BE2C (cell line): Measurements from ENCODE around the gene DCAF8.
A peak's percentile ranks its signal among the peaks of the same experiment; 100 is the strongest.

Source experiments
- DNase-seq: peaks from one replicate; pipeline ENCODE4 v3.0.0-alpha.2; 2020
- H3K27me3 ChIP-seq: fragments of 250-450 bp; sonication (Bioruptor Pico); 2 replicates; pipeline ENCODE4 v1.5.1; 2020; ENCODE audit warnings: mild to moderate bottlenecking
- H3K36me3 ChIP-seq: fragments of 250-450 bp; sonication (Bioruptor Pico); 2 replicates; pipeline ENCODE4 v1.5.1; 2020; ENCODE audit warnings: mild to moderate bottlenecking
- H3K4me1 ChIP-seq: fragments of 250-450 bp; sonication (Bioruptor Pico); 2 replicates; pipeline ENCODE4 v1.5.1; 2020
- H3K4me3 ChIP-seq: 2 replicates; pipeline ENCODE4 v1.5.1; 2011; ENCODE audit warnings: low read depth, low read length
- H3K9me3 ChIP-seq: fragments of 250-450 bp; sonication (Bioruptor Pico); 2 replicates; pipeline ENCODE4 v1.5.1; 2020
- TF ChIP-seq, protein P1 (sequence below): IDR thresholded peaks from 2 replicates; pipeline ENCODE4 v1.5.1; 2012; ENCODE audit warnings: mild to moderate bottlenecking, low read depth, low read length

Gene DCAF8

DNA sequence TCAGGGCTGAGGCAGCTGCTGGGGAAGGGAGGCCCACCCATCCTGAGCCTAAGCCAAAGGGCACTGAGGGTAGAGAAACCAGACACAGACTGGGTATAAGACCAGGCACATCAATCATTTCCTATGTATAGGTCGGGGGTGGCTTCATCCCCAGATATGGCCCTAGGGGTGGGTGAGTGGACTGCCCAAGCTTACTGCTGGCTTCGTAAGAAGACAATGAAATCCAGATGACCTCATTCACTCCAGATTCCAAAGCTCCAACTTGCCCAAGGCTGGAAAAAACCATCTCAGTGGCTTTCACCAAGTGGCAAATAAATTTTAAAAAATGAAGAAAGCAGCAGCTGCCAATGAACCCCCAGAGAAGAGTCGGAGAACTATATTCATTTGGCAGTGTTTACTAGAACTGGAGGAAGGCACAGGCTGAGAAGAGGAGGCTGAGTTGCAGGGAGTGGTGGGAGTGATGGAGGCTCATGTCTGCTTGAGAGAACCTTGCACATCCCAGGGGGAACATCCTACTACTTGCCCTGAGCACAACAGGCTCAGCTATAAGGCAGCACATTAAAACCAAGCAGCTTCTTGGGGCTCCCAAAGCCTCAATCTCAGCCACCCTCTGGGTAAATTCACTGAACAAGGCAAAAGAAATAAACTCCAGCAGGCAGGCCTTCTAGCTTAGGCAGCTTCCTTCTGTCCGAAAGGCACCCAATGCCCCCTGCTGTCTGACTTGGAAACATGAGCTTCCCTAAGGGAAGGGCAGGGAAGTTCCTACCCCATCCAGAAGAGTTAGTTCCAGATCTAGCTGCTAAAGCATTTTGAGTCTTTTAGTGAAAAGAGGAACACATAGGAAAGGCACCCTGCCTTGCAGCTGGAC, 43.1 kb downstream of the DCAF8 start:
- no peaks in the 10 kb centered on the region for H3K4me1 ChIP-seq
- peaks cover 65% of the 10 kb centered on the region for H3K36me3 ChIP-seq
- TF ChIP-seq, protein P1, sequence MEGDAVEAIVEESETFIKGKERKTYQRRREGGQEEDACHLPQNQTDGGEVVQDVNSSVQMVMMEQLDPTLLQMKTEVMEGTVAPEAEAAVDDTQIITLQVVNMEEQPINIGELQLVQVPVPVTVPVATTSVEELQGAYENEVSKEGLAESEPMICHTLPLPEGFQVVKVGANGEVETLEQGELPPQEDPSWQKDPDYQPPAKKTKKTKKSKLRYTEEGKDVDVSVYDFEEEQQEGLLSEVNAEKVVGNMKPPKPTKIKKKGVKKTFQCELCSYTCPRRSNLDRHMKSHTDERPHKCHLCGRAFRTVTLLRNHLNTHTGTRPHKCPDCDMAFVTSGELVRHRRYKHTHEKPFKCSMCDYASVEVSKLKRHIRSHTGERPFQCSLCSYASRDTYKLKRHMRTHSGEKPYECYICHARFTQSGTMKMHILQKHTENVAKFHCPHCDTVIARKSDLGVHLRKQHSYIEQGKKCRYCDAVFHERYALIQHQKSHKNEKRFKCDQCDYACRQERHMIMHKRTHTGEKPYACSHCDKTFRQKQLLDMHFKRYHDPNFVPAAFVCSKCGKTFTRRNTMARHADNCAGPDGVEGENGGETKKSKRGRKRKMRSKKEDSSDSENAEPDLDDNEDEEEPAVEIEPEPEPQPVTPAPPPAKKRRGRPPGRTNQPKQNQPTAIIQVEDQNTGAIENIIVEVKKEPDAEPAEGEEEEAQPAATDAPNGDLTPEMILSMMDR, result peak; percentile 76
- DNase-seq, result peak; percentile 60
- H3K4me3 ChIP-seq, result no peak overlapping the region
- H3K9me3 ChIP-seq, result no peaks in the 10 kb centered on the region
- no peaks in the 10 kb centered on the region for H3K27me3 ChIP-seq

DNA sequence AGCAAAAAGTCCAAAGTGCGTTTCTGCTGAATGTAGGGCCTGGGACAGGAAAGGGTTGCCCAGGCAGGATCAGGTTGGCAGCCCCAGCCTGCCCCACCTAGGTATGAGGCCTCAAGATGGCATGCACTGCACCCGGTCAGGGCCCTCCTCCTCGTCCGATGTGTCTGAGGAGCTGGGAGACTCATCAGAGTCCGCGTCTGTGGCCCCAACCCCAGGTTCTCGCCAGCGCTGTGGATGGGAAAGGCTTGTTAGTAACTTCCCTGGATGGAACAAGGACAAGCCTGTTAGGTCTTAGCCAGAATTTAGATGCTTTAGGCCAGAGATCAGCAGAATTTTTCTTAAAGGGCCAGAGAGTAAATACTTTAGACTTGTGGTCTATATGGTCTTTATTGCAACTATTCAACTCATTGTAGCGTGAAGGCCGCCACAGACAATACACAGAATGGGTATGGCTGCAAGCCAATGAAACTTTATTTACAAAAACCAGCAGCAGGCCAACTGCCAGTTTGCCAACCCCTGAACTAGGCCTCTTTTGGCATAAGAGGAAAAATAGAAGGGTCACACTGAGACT, 44.8 kb downstream of the DCAF8 start:
- Histone ChIP-seq H3K36me3 (peaks cover 68% of the 10 kb centered on the region), H3K9me3 (no peaks in the 10 kb centered on the region), H3K4me3 (no peak overlapping the region), H3K27me3 (no peaks in the 10 kb centered on the region), H3K4me1 (no peaks in the 10 kb centered on the region)
- TF ChIP-seq, protein P1, result no peak
- no peak for DNase-seq

GRCh38 chr1:160216301-160216700, 46.0 kb downstream of the DCAF8 start:
- Histone ChIP-seq H3K36me3 (peaks cover 75% of the 10 kb centered on the region), H3K4me3 (no peak overlapping the region), H3K9me3 (no peaks in the 10 kb centered on the region), H3K27me3 (no peaks in the 10 kb centered on the region), H3K4me1 (no peaks in the 10 kb centered on the region)
- DNase-seq, result no peak
- TF ChIP-seq, protein P1, result no peak

DNA sequence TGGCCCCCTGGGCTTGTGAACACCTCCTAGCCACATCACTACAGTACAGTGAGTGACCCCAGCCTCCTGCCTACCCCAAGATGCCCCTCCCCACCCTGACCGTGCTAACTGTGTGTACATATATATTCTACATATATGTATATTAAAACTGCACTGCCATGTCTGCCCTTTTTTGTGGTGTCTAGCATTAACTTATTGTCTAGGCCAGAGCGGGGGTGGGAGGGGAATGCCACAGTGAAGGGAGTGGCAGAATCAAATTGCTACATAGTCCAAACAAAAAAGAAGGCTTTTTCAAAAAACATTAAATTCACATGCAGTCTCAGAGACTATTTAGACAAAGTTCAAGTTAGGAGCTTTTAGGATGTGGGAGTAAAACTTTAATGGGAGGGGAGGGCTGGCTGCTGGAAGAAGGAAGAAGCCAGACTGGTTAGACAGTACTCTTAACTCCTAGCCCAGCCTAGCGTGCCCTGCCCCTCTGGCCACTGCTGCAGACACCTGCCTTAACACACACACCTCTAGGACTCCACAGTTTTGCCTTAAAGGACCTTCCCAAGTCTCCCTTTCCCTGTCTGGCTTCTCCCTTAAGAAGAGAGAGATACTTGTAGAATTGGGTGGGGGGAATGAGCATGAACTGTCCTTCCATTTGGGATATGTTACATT, 47.7 kb downstream of the DCAF8 start:
- no peak for DNase-seq
- peaks cover 82% of the 10 kb centered on the region for H3K36me3 ChIP-seq
- H3K4me1 ChIP-seq, result peaks cover 13% of the 10 kb centered on the region
- no peak overlapping the region for H3K4me3 ChIP-seq
- no peaks in the 10 kb centered on the region for H3K9me3 ChIP-seq
- no peaks in the 10 kb centered on the region for H3K27me3 ChIP-seq
- TF ChIP-seq, protein P1, result no peak

DNA sequence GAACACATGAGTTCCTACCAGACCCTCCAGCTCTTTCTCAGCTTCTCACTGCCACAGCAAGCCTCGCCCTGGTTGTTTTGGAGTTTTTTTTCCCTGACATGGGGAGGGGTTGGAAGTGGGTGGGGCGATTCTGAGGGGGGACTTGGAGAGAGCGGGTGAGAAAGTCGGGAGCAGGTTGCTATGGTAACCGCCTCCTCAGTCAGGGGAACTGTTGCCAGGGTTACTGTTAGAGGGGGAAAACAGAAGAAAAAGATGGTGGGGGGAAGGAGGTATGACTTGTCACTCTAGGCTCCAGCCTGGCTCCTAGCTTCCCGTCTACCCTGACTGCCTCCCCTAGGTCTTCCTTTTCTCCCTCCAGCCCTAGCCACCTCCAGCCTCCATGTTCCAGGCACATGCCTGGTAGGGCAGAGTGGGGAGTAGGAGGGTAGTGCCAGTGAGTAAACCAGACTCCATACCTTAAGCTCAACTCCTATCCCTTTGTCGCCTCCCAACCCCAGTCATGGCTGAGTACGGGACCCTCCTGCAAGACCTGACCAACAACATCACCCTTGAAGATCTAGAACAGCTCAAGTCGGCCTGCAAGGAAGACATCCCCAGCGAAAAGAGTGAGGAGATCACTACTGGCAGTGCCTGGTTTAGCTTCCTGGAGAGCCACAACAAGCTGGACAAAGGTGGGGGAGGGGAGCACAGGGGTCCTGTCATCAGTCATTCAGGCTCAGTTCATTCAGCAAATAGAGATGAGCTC, 51.1 kb downstream of the DCAF8 start:
- Histone ChIP-seq H3K27me3 (no peaks in the 10 kb centered on the region), H3K36me3 (peaks cover 52% of the 10 kb centered on the region), H3K4me1 (peaks cover 22% of the 10 kb centered on the region), H3K4me3 (no peak overlapping the region), H3K9me3 (no peaks in the 10 kb centered on the region)
- DNase-seq, result no peak
- TF ChIP-seq, protein P1, result no peak
